ENCODE data around the gene DDX28. TPM values are rescaled to one million over a fixed set of nuclear protein-coding genes. Genes with fewer than 3 reads are reported as not detected.

DDX28 gene
- total RNA-seq, 1 experiment from 2014 or later: 13.4 TPM

DNA sequence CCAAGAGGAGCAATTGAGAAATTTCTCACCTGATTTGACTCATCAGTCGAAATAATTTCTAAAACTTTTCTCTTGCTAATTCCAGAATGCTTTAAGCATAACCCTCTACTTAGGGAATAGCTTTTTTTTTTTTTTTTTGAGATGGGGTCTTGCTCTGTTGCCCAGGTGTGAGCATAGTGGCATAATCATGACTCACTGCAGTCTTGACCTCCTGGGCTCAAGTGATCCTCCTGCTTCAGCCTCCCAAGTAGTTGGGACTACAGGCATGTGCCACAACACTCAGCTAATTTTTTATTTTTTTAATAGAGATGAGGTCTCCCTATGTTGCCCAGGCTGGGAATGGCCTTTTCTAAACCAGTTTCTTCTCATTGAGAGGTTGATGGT, 48.5 kb upstream of the DDX28 start:
- H3K4me3 ChIP-seq (ENCODE audit: low read length): no peak overlapping the region
- no peaks in the 10 kb centered on the region for H3F3A ChIP-seq (ENCODE audit: low read length, unreplicated experiment)
- peaks cover 3% of the 10 kb centered on the region; the same call in 1 of the 2 replicates for H3K36me3 ChIP-seq (ENCODE audit: low read depth, low read length)
- POLR2A ChIA-PET (ENCODE audit: unreplicated experiment): no interaction called here
- intact Hi-C loops (cut with micrococcal nuclease): no loop called here
- no peaks in the 10 kb centered on the region for H3K27me3 ChIP-seq (ENCODE audit: low read length)
- H3K4me2 ChIP-seq (ENCODE audit: low read length): no peak overlapping the region
- no peaks in the 10 kb centered on the region for H4K20me1 ChIP-seq (ENCODE audit: low read length)
- H2AFZ ChIP-seq (ENCODE audit: low read length): no peak overlapping the region
- no peaks in the 10 kb centered on the region for H3K9me2 ChIP-seq (replicated peaks; ENCODE audit: low read length)
- no peak overlapping the region for H3K9ac ChIP-seq (ENCODE audit: low read length)
- H3K79me2 ChIP-seq (ENCODE audit: low read length): no peaks in the 10 kb centered on the region
- H3K9me3 ChIP-seq (ENCODE audit: low read length): no peaks in the 10 kb centered on the region
- no TSS peak for BruUV-seq (replicated peaks)
- ATAC-seq: no peak
- H3K27ac ChIP-seq (ENCODE audit: low read length): no peak overlapping the region
- CTCF ChIA-PET: interaction anchor here (0.6 kb wide), 1 partner anchor 303 kb away, joined by 5 read pairs; no protein-coding TSS in a partner anchor
- peaks cover 8% of the 10 kb centered on the region for H3K4me1 ChIP-seq (ENCODE audit: insufficient read depth, low read length)
- DNase-seq: no peak
- TF ChIP-seq EZH2phosphoT487 (IDR thresholded peaks at IDR 0.05; ENCODE audit: borderline replicate concordance, low read length) (no peak), EZH2 (IDR thresholded peaks at IDR 0.05; ENCODE audit: low read length, unreplicated experiment) (no peak)
- TF ChIP-seq, protein P1, sequence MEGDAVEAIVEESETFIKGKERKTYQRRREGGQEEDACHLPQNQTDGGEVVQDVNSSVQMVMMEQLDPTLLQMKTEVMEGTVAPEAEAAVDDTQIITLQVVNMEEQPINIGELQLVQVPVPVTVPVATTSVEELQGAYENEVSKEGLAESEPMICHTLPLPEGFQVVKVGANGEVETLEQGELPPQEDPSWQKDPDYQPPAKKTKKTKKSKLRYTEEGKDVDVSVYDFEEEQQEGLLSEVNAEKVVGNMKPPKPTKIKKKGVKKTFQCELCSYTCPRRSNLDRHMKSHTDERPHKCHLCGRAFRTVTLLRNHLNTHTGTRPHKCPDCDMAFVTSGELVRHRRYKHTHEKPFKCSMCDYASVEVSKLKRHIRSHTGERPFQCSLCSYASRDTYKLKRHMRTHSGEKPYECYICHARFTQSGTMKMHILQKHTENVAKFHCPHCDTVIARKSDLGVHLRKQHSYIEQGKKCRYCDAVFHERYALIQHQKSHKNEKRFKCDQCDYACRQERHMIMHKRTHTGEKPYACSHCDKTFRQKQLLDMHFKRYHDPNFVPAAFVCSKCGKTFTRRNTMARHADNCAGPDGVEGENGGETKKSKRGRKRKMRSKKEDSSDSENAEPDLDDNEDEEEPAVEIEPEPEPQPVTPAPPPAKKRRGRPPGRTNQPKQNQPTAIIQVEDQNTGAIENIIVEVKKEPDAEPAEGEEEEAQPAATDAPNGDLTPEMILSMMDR (conservative IDR thresholded peaks at IDR 0.05; ENCODE audit: low read depth, low read length): no peak

DNA sequence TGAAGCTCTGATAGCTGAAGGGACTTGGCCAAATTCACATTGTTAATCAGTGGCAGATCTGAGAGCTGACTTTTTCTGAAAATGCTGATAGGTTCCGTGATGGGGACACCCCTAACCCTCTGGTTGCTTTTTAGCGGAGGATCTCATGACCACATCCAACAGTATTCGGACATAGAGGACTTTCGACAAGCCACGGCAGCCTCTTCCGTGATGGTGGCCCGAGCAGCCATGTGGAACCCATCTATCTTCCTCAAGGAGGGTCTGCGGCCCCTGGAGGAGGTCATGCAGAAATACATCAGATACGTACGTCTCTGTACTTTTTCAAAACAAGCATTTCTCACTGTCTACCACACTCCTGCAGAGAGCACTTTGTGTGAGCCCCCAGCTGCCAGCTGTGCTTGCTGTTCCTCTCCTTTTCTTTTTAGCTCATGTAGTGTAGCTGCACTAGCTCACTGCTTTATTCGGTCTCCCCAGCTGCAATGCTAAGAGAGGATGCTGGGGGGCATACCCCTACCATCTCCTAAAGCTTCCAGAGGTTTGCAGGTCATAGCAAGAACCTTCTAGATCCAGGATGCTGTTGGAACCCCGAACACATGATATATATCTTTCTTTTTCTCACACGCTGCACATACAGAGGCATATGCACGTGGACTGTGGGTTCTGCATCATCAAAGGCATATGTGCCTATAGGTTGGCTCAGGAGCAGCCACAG, 47.9 kb upstream of the DDX28 start:
- DNase-seq (no peak), ATAC-seq (no peak)
- ChIA-PET POLR2A (ENCODE audit: unreplicated experiment) (no interaction called here), CTCF (interaction anchor here (0.6 kb wide), 1 partner anchor 303 kb away, joined by 5 read pairs; no protein-coding TSS in a partner anchor)
- no peaks in the 10 kb centered on the region for H3K9me2 ChIP-seq (replicated peaks; ENCODE audit: low read length)
- H3K4me3 ChIP-seq (ENCODE audit: low read length): no peak overlapping the region
- peaks cover 8% of the 10 kb centered on the region for H3K4me1 ChIP-seq (ENCODE audit: insufficient read depth, low read length)
- no peak overlapping the region for H2AFZ ChIP-seq (ENCODE audit: low read length)
- no peaks in the 10 kb centered on the region for H3F3A ChIP-seq (ENCODE audit: low read length, unreplicated experiment)
- intact Hi-C loops (cut with micrococcal nuclease): no loop called here
- no peaks in the 10 kb centered on the region for H3K27me3 ChIP-seq (ENCODE audit: low read length)
- H3K36me3 ChIP-seq (ENCODE audit: low read depth, low read length): peaks cover 3% of the 10 kb centered on the region; the same call in 1 of the 2 replicates
- H3K4me2 ChIP-seq (ENCODE audit: low read length): no peak overlapping the region
- TF ChIP-seq EZH2 (IDR thresholded peaks at IDR 0.05; ENCODE audit: low read length, unreplicated experiment): no peak
- no peak for TF ChIP-seq EZH2phosphoT487 (IDR thresholded peaks at IDR 0.05; ENCODE audit: borderline replicate concordance, low read length)
- TF ChIP-seq, protein P1 (conservative IDR thresholded peaks at IDR 0.05; ENCODE audit: low read depth, low read length): no peak
- H3K79me2 ChIP-seq (ENCODE audit: low read length): no peaks in the 10 kb centered on the region
- BruUV-seq (replicated peaks): no TSS peak
- no peak overlapping the region for H3K27ac ChIP-seq (ENCODE audit: low read length)
- no peaks in the 10 kb centered on the region for H4K20me1 ChIP-seq (ENCODE audit: low read length)
- no peaks in the 10 kb centered on the region for H3K9me3 ChIP-seq (ENCODE audit: low read length)
- H3K9ac ChIP-seq (ENCODE audit: low read length): no peak overlapping the region

DNA sequence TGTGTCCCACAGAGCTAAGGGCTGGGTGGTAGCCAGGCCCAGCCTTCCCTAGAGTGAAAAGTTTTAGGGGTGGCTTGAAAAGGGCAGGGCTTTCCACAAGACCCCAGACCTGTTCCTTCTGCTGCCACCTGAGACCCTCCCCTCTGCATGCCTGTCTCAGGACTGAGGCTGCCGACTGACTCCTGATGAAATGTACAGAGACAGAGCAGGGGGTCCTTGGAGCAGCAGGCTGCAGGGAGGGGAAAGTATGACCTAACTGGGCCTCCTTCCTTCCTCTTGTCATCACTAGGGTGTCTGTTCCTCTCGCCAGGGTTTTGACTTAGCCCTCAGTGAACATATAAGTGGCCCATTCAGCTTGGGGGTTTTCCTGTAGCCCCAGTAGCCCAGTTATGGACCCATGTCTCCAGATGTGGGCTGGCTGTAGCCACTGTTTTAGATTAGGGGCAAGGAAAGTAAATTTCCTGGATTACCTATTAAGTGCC, 47.3 kb upstream of the DDX28 start:
- Histone ChIP-seq H3K9ac (ENCODE audit: low read length) (no peak overlapping the region), H3K9me3 (ENCODE audit: low read length) (no peaks in the 10 kb centered on the region), H3K27ac (ENCODE audit: low read length) (no peak overlapping the region), H3K27me3 (ENCODE audit: low read length) (no peaks in the 10 kb centered on the region), H3K4me3 (ENCODE audit: low read length) (no peak overlapping the region), H3K36me3 (ENCODE audit: low read depth, low read length) (0 out of 2 replicates have a peak, but pooled peaks cover 3% of the 10 kb centered on the region), H3K79me2 (ENCODE audit: low read length) (no peaks in the 10 kb centered on the region), H2AFZ (ENCODE audit: low read length) (no peak overlapping the region), H3K4me1 (ENCODE audit: insufficient read depth, low read length) (peaks cover 8% of the 10 kb centered on the region), H3K4me2 (ENCODE audit: low read length) (no peak overlapping the region), H3F3A (ENCODE audit: low read length, unreplicated experiment) (no peaks in the 10 kb centered on the region), H3K9me2 (replicated peaks; ENCODE audit: low read length) (no peaks in the 10 kb centered on the region), H4K20me1 (ENCODE audit: low read length) (no peaks in the 10 kb centered on the region)
- BruUV-seq (replicated peaks): no TSS peak
- CTCF ChIA-PET: no interaction called here
- TF ChIP-seq EZH2 (IDR thresholded peaks at IDR 0.05; ENCODE audit: low read length, unreplicated experiment) (no peak), EZH2phosphoT487 (IDR thresholded peaks at IDR 0.05; ENCODE audit: borderline replicate concordance, low read length) (no peak)
- TF ChIP-seq, protein P1 (conservative IDR thresholded peaks at IDR 0.05; ENCODE audit: low read depth, low read length): no peak
- intact Hi-C loops (cut with micrococcal nuclease): no loop called here
- no peak for DNase-seq
- POLR2A ChIA-PET (ENCODE audit: unreplicated experiment): no interaction called here
- ATAC-seq: no peak
